ENCODE measurements around the gene CBR3. TPM values are rescaled to one million over a fixed set of nuclear protein-coding genes. Genes with fewer than 3 reads are reported as not detected.

Gene CBR3
- total RNA-seq, 4 donors from 2014 or later: 3.4 to 5.1 TPM; not detected in 2

GRCh38 chr21:36156339-36156814 lies 21.5 kb downstream of the CBR3 start:
- Histone ChIP-seq H3K27me3 (no peaks in the 10 kb centered on the region), H3K4me1 (peaks cover 7 to 31% (median 18%) of the 10 kb centered on the region in 4 donors), H3K27ac (peak overlapping the region; percentile 93 to 99 (median 96)), H3K36me3 (no peaks in the 10 kb centered on the region), H3K4me3 (peak overlapping the region; percentile 76 to 98 (median 80)), H3K9me3 (no peaks in the 10 kb centered on the region)
- intact Hi-C loops (cut with DNase I; ENCODE audit: low total_unique reads): no loop called here
- TF ChIP-seq POLR2AphosphoS5 (IDR thresholded peaks at IDR 0.05): peak in 1 of 3 donors; percentile 91
- no peak for TF ChIP-seq POLR2A (IDR thresholded peaks at IDR 0.05)
- TF ChIP-seq CTCF (IDR thresholded peaks at IDR 0.05): no peak
- no peak for TF ChIP-seq EP300 (IDR thresholded peaks at IDR 0.05; ENCODE audit: low read depth)
- in situ Hi-C loops (cut with MboI; ENCODE audit: low pct_ligation_motif_present in 1 of 4, low pct_unique_long_range_greater_than_20kb in 1 of 4, low sequenced_read_pairs in 3 of 4): no loop called here
- peak; percentile 100 for DNase-seq
- 1% methylated on average over 25 of the region's 43 CpGs; no CpG with 5 or more reads in 1 of the 2 donors for WGBS, 2 donors (ENCODE audit: low coverage in 1 of 2)

- H3K9me3 ChIP-seq: no peaks in the 10 kb centered on the region
- no peaks in the 10 kb centered on the region for H3K27me3 ChIP-seq
- in situ Hi-C loops (cut with MboI; ENCODE audit: low pct_ligation_motif_present in 1 of 4, low pct_unique_long_range_greater_than_20kb in 1 of 4, low sequenced_read_pairs in 3 of 4) (no loop called here), intact Hi-C loops (cut with DNase I; ENCODE audit: low total_unique reads) (no loop called here)
- WGBS, 2 donors (ENCODE audit: low coverage in 1 of 2): 1% methylated on average over 44 of the region's 83 CpGs; no CpG with 5 or more reads in 1 of the 2 donors
- H3K4me3 ChIP-seq: peak within 1 kb of the TSS; percentile 78 to 98 (median 90)
- no peaks in the 10 kb centered on the region for H3K36me3 ChIP-seq
- peaks cover 7 to 31% (median 18%) of the 10 kb centered on the region in 4 donors for H3K4me1 ChIP-seq
- DNase-seq: peak; percentile 67
- H3K27ac ChIP-seq: peak within 1 kb of the TSS; percentile 93 to 99 (median 96)
- peak in 2 of 3 donors; percentile 93 to 95 for TF ChIP-seq POLR2AphosphoS5 (IDR thresholded peaks at IDR 0.05)
- no peak for TF ChIP-seq EP300 (IDR thresholded peaks at IDR 0.05; ENCODE audit: low read depth)
- no peak for TF ChIP-seq CTCF (IDR thresholded peaks at IDR 0.05)
- peak; percentile 82 for TF ChIP-seq POLR2A (IDR thresholded peaks at IDR 0.05)
Measured at GRCh38 chr21:36156815-36157670, 22.2 kb downstream of the CBR3 start, which contains the start of gene DOP1B. Gene DOP1B, plus strand, starts transcription at chr21:36156824. Its CDS starts 7,910 bp downstream, at chr21:36164734.

- Histone ChIP-seq H3K4me1 (peaks cover 11 to 55% (median 35%) of the 10 kb centered on the region in 4 donors), H3K27ac (peak overlapping the region; percentile 33 to 99 (median 82)), H3K9me3 (no peaks in the 10 kb centered on the region), H3K36me3 (no peaks in the 10 kb centered on the region), H3K4me3 (no peak overlapping the region), H3K27me3 (no peaks in the 10 kb centered on the region)
- intact Hi-C loops (cut with DNase I; ENCODE audit: low total_unique reads): no loop called here
- DNase-seq: peak; percentile 74
- TF ChIP-seq POLR2A (IDR thresholded peaks at IDR 0.05): peak; percentile 73
- TF ChIP-seq POLR2AphosphoS5 (IDR thresholded peaks at IDR 0.05): peak; percentile 78 to 83 (median 81)
- no peak for TF ChIP-seq EP300 (IDR thresholded peaks at IDR 0.05; ENCODE audit: low read depth)
- no peak for TF ChIP-seq CTCF (IDR thresholded peaks at IDR 0.05)
- 51 to 65% methylated on average over 11 to 13 of the region's 13 CpGs for WGBS, 2 donors (ENCODE audit: low coverage in 1 of 2)
- in situ Hi-C loops (cut with MboI; ENCODE audit: low pct_ligation_motif_present in 1 of 4, low pct_unique_long_range_greater_than_20kb in 1 of 4, low sequenced_read_pairs in 3 of 4): no loop called here
Measured at GRCh38 chr21:36159356-36159921, 24.6 kb downstream of the CBR3 start.

DNA sequence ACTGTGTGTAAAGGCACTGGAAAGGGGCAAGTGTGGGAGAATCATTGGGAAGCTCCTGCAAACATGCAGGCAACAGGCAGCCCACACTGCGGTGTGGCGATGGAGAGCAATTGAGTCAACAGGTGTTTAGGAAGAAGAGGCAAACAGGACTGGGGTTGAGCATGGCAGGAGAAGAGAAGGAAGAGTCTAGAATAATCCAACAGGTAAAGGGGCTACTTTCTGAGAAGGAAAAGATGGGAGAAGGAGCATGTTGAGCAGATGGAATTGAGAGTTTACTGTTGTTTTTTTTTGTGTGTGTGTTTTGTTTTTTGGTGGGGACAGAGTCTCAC lies 25.9 kb downstream of the CBR3 start:
- DNase-seq: no peak
- in situ Hi-C loops (cut with MboI; ENCODE audit: low pct_ligation_motif_present in 1 of 4, low pct_unique_long_range_greater_than_20kb in 1 of 4, low sequenced_read_pairs in 3 of 4) (no loop called here), intact Hi-C loops (cut with DNase I; ENCODE audit: low total_unique reads) (no loop called here)
- Histone ChIP-seq H3K27ac (no peak overlapping the region), H3K9me3 (no peaks in the 10 kb centered on the region), H3K27me3 (no peaks in the 10 kb centered on the region), H3K4me1 (peaks cover 6 to 56% (median 30%) of the 10 kb centered on the region in 4 donors), H3K36me3 (no peaks in the 10 kb centered on the region), H3K4me3 (no peak overlapping the region)
- TF ChIP-seq POLR2A (IDR thresholded peaks at IDR 0.05): no peak
- TF ChIP-seq EP300 (IDR thresholded peaks at IDR 0.05; ENCODE audit: low read depth): no peak
- no peak for TF ChIP-seq CTCF (IDR thresholded peaks at IDR 0.05)
- no peak for TF ChIP-seq POLR2AphosphoS5 (IDR thresholded peaks at IDR 0.05)
- WGBS, 2 donors (ENCODE audit: low coverage in 1 of 2): 100% methylated on average over 2 of the region's 2 CpGs

Measured in transverse colon (tissue), 4 donors.